GM18526 (cell line): ENCODE results near the gene LPIN2.

Experiments
- POLR2A ChIP-seq: IDR thresholded peaks from 3 replicates; pipeline ENCODE4 v1.6.1; 2011; ENCODE audit not compliant: insufficient read length; ENCODE audit errors: extremely low read depth

Gene LPIN2

GRCh38 chr18:3025544-3025943 is 12.6 kb upstream of the LPIN2 start:
- TF ChIP-seq POLR2A = no peak

- TF ChIP-seq POLR2A = no peak
Measured at GRCh38 chr18:3016585-3017297, 3.8 kb upstream of the LPIN2 start.

- TF ChIP-seq POLR2A = no peak
Measured at GRCh38 chr18:3015851-3016250, 2.9 kb upstream of the LPIN2 start.

GRCh38 chr18:3015204-3015592 is 2.3 kb upstream of the LPIN2 start:
- no peak for TF ChIP-seq POLR2A

- no peak for TF ChIP-seq POLR2A
Measured at GRCh38 chr18:3014503-3015203, 1.7 kb upstream of the LPIN2 start.

- TF ChIP-seq POLR2A = no peak
Measured at GRCh38 chr18:3012136-3013023, 564 bp downstream of the LPIN2 start.

- no peak for TF ChIP-seq POLR2A
Measured at GRCh38 chr18:3010086-3010485, 2.9 kb downstream of the LPIN2 start.

GRCh38 chr18:3008541-3008940 is 4.4 kb downstream of the LPIN2 start:
- TF ChIP-seq POLR2A = no peak

- no peak for TF ChIP-seq POLR2A
Measured at GRCh38 chr18:3007491-3007890, 5.5 kb downstream of the LPIN2 start.

- no peak for TF ChIP-seq POLR2A
Measured at GRCh38 chr18:3005462-3005861, 7.5 kb downstream of the LPIN2 start.

- no peak for TF ChIP-seq POLR2A
Measured at GRCh38 chr18:3002732-3003131, 10.2 kb downstream of the LPIN2 start.

- no peak for TF ChIP-seq POLR2A
Measured at GRCh38 chr18:2998644-2999043, 14.3 kb downstream of the LPIN2 start.

GRCh38 chr18:2997846-2998564 is 14.9 kb downstream of the LPIN2 start:
- no peak for TF ChIP-seq POLR2A

GRCh38 chr18:2997429-2997828 is 15.5 kb downstream of the LPIN2 start:
- TF ChIP-seq POLR2A = no peak
